ENCODE results near the gene C1QL4. TPM values are rescaled to one million over a fixed set of nuclear protein-coding genes. Genes with fewer than 3 reads are reported as not detected.

The C1QL4 gene
- total RNA-seq, 1 experiment from 2014 or later: 5.7 TPM

DNA sequence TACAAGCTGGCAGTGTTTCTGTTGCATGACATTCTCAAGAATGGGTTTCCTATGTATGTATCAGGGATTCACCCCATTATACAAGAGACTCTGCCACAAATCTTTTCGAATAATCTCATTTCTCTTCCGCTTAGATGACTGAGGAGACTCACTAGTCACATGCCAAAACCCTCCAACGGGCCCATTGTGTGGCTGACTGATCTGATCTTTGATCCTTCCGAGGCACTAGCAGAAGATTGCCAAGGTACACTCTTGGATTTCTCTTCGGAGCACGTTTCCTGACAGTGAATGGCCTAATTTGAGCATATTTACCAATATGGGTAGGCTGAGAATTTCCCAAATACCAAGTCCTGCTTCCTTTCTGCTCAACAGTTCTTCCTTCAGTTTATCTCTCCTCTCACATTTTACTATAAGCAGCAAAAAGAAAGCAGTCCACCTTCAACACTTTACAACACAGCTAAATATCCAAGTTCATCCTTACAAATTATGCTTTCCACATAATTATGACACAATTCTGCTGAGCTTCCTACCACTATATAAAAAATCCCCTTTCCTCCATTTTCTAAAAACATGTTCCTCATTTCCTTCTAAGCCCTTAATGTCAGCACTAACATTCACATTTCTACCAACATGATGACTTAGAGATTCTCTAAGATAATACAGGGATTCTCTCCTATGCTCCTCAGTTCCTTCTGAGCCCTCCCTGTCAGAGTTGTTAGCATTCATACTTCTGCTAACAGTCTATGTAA is 31.1 kb downstream of the C1QL4 start:
- DNase-seq (ENCODE audit: low read depth): no peak

DNA sequence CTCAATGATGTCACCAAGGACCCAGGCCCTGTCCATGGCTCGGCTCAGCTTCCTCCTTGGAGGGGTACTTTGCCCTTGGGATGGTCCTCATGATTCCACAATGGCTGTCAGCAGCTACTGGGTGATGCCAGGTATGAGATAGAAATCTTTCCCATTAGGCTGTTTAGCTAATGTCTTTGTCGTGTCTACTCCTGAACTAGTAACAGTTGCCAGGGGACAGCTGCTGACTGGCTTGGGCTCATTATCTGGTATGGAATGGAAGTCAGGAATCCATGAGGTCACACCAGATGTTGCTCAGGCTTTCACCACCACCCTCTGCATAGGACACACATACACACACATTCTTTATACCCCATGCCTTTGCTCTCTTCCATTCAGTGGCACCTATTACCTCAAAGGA is 32.8 kb downstream of the C1QL4 start:
- DNase-seq (ENCODE audit: low read depth): no peak

DNA sequence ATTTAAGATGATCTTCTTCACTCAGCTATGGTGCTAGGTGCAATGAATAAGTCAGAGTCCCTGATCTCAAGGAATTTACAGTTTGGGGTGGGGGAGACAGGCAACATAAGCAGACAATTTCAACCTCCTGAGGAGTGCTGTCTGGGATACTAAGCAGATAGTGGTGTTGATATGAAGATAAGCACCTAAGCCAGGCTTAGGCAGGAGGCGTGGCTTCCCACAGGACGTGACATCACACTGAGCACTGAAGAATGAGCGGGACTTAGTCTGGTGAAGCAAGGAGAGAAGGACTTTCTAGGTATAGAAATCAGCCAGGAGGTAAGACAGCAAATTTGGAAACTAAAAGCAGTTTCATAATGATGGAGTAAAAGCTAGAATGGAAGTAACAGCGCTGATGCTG is 35.2 kb downstream of the C1QL4 start:
- DNase-seq (ENCODE audit: low read depth): no peak

DNA sequence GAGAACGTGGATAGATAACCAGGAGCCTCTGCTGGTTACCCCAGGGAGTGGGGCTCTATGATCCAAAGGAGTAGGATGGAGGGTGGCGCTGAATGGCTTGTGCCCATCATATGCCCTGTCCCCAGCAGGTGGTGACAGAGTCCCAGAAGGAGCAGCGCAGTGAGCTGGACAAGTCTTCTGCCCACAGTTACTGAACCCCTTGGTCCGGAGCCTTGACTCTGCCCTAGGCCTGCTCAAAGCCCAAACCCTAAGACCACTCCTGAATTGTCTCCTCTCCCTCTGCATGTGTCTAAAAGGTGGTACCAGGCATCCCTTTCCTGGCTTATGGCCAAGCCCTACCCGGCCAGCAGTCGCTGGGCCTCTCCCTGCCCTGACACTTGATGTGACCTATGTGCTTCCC is 38.8 kb downstream of the C1QL4 start:
- DNase-seq (ENCODE audit: low read depth): no peak

DNA sequence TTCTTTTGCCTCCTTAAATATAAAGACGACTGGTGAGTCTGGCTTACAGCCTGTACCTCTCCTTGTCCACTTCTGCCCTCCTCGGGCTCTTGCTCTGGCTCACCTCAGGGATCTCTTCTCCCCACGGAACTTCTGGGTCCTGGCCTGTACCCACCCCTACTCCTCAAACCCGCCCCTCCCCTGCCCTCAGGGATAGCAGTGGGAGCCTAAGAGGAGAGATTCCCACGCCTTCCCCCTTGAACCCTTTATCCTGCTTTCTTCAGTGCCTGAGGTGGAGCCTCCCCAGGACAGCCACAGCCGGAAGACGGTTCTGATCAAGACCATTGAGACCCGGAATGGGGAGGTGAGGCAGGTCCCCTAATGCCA is 39.3 kb downstream of the C1QL4 start:
- no peak for DNase-seq (ENCODE audit: low read depth)

DNA sequence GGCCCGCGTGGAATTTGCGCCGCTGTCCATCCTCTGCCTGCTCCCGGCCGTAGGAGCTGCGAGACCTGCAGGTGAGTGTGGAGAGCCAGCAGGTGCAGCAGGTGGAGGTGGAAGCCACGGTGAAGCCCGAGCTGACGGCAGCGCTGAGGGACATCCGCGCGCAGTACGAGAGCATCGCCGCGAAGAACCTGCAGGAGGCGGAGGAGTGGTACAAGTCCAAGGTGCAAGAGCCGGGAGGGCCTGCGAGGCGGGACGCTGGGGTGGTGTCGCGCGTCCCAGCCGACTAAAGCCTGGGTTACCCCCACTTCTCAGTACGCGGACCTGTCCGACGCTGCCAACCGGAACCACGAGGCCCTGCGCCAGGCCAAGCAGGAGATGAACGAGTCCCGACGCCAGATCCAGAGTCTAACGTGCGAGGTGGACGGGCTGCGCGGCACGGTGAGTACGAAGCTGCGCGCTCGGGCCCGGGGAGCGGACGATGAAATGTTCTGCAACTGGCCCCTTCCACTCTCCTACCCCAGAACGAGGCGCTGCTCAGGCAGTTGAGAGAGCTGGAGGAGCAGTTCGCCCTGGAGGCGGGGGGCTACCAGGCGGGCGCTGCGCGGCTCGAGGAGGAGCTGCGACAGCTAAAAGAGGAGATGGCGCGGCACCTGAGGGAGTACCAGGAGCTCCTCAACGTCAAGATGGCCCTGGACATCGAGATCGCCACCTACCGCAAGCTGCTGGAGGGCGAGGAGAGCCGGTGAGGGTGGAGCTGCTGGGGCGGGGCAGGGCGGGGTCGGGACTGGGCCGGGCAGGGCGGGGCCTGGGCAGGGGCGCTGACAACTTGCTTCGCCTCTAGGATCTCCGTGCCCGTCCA is 39.9 kb downstream of the C1QL4 start:
- DNase-seq (ENCODE audit: low read depth): no peak

DNA sequence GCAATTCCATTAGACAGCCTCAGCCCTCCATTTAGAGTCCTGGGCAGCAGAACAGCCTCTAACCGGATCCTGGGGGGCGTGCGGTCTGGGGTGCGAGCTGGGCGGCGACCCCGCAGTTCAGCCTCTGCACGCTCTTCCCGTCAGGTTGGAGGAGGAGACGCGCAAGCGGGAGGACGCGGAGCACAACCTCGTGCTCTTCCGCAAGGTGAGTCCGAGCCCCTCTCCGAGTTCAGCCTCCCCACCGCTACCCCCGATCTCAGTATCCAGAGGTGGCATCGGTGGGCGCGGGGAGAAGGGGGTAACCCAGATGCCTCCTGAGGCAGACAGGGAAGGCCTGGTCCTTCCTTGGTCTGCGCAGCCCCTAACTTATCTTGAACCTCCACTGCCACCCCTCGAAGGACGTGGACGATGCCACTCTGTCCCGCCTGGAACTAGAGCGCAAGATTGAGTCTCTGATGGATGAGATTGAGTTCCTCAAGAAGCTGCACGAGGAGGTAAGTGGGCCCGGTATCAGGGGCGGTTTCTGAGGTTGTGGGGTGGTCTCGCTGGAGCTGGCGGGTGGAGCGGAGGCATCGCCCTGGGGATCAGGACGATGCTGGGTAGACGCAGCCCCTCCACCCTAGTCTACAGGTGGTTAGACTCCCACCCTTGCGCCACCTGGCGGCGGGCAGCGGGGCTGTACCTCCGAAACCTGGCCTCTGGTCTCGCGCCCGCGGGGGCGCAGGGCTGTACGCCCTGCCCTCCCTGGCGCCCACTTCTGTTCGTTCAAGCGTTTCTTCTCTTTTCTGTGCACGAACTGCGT is 40.8 kb downstream of the C1QL4 start:
- DNase-seq (ENCODE audit: low read depth): no peak

DNA sequence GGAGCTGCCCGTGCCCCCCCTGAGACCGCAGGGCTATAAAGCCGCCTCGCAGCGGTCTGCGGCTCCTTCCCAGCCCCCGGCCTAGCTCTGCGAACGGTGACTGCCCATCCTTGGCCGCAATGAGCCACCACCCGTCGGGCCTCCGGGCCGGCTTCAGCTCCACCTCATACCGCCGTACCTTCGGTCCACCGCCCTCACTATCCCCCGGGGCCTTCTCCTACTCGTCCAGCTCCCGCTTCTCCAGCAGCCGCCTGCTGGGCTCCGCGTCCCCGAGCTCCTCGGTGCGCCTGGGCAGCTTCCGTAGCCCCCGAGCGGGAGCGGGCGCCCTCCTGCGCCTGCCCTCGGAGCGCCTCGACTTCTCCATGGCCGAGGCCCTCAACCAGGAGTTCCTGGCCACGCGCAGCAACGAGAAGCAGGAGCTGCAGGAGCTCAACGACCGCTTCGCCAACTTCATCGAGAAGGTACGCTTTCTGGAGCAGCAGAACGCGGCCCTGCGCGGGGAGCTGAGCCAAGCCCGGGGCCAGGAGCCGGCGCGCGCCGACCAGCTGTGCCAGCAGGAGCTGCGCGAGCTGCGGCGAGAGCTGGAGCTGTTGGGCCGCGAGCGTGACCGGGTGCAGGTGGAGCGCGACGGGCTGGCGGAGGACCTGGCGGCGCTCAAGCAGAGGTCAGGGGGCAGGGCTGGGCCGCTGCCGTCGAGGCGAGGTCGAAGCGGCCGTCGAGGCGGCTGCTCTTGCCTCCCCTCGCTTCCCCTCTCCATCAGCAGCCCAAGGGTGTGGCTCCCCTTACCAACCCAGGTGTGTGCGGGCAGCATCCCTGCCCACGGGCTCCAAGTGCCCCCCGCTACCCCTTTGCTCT is 41.7 kb downstream of the C1QL4 start, which contains the start of gene PRPH:
Gene PRPH (plus strand): TSS at position 66 of the 855 bp plus-strand sequence. CDS start 54 bp downstream, at position 120.
- no peak for DNase-seq (ENCODE audit: low read depth)

DNA sequence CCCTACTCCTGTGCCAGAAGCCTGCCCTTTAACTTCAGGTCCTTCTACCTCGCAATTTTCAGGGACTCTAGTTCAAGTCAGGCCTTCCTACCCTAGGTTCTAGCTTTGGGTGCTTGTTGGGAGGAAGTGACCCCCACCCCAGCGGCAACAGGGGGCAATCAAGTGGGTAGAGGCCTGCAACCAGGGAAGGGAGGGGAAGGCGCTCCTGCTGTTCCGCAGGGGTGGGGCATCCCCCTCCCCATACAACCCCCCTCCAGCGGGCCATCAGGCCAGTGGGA is 42.2 kb downstream of the C1QL4 start:
- no peak for DNase-seq (ENCODE audit: low read depth)

DNA sequence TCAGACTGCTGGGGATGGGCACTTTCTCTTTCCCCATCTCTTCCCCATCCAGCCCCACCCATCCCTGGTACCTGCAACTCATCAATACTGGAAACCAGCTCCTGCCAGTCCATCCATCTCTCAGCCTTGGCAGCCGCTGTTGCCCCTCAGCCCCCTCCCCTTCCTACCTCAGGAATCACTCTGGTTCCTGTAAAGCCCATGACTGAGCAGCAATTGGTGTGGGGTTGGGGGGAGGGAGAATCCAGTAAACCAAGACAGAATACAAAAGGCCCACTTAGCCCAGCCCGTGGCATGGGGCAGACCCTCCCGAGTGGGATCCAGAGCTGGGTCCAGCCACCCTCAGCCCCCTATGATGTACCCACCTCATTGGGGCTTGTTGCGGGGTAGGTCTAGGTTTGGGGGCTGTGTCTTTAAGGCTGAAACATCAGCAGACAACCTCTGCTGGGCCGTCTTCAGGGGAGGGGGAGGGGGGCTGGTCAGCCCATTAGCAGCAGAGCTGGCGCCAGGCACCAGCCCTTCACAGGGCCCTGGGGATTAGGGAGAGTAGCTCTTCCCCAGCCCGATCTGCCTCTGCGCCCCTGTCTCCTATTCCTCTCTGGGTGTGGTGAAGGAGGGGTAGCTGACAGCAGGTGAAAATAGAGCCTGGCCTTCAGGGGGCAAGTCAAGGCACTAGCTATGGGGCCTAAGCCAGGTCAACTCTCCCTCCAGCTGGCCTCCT is 42.7 kb downstream of the C1QL4 start:
- DNase-seq (ENCODE audit: low read depth): no peak

DNA sequence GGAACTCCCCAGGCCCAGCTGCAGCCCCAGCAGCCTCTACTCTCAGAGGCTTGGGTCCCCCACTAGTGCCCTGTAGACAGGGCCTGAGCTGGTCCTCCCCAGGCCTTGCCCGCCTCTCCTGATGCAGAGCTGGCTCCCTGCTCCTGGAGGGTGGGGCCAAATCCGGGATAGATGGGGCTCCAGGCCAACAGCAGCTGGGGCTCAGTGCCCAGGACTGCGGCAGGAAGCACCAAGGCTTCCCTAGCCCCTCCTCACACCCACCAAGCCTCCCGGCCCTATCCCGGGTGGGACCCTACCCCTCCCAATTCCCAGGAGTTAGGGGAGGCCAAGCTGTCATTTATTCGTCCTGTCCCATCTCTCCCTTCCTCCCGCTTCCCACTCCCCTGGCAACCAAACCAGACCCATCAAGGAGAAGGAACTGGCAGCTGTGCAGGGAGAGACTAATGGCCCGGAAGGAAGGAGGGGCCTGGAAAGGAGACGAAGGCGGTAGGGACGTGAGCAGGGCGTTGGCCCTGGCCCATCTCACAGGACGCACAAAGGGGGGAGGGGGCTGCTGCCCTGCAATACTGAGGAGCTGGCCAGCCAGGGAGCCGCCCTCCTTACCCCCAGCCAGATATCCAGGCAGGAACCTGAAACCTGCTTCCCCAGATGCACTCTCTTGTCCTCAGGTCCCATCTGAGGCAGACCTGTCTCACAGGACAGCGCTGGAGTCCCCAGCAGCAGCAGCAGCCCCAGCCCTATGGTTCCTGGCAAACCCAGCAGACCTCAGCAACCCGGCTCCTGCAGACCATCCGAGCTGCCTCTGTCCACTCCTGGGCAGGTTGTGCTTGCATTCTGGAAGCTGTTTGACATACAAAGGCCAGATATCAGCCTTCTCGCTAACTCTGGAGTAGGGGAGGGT is 43.7 kb downstream of the C1QL4 start:
- DNase-seq (ENCODE audit: low read depth): peak; percentile 42

DNA sequence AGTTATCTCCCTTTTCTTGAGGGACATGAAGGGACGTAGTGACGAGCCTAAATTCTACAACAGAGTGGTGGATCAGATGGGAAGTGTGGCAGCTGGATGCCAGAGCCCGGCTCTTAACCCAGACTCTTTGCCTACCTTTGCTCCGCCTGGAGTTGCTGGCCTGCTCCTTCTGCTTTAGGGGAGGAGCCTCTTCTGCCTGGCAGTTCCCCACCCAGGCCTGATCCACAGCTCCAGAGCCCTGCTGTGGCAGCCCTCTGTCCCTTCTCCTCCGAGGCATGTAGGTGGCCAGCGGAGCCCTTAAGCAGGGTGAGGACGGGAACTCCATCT is 44.3 kb downstream of the C1QL4 start:
- DNase-seq (ENCODE audit: low read depth): no peak

DNA sequence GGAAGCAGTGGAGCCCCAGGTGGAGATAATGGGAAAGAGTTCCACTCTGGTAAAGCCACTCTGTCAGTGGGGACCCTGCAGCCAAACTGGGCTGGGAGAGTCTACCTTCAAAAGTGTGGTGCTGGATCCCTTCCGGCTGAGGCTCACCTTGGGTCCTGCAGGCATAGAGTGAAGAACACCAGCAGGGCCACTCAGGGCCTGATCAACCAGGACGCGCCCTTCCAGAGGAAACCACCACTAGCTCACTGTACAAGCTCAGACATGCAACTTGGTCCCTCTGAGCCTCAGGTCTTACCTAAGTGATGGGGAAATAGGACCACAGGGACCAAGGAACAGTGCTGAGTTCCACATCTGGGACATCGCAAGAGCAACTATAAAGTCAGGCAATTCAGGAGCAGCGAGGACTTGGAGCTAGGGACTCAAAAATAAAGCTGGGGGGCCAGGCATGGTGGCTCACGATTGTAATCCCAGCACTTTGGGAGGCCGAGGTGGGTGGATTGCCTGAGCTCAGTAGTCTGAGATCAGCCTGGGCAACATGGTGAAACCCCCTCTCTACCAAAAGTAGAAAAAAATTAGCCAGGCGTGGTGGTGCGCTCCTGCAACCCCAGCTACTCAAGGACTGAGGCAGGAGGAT is 47.9 kb downstream of the C1QL4 start:
- DNase-seq (ENCODE audit: low read depth): no peak

DNA sequence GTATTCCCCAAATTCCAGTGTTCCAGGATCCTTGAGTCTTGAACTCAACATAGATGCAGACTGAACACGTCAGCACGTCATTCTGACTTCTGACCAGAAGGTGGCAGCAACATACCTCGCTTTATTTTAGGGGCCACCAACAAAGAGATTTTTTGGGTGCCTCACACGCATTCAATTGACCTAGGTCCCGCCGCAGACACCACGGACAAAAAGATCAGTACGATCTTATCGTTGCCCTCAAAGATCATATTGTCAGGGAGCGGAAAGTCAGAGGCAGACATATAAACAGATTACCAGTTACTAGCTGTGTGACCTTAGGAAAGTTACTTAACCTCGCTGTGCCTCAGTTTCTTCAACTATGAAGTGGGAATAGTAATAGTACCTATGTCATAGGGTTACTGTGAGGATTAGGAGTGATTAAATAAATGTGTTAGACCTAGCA is 48.6 kb downstream of the C1QL4 start:
- peak; percentile 61 for DNase-seq (ENCODE audit: low read depth)

DNA sequence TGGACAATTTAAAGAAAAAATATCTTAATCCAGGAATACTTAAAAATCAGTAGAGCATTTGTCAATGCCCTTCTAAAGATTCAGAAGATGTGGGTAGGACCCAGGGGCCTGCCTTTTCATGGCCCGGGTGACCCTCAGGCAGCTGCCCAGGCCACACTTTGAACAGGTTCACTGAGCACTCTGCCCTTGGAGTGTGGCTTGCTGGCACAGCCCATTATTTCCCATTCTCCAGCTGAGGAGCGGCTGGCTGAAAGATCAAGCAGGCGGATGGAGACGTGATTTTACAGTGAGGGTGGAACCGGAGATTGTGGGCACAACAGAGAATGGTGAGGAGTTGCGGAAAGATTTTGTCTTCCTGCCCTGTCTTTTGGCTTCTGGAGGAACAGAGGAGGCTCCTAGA is 49.1 kb downstream of the C1QL4 start:
- no peak for DNase-seq (ENCODE audit: low read depth)

DNA sequence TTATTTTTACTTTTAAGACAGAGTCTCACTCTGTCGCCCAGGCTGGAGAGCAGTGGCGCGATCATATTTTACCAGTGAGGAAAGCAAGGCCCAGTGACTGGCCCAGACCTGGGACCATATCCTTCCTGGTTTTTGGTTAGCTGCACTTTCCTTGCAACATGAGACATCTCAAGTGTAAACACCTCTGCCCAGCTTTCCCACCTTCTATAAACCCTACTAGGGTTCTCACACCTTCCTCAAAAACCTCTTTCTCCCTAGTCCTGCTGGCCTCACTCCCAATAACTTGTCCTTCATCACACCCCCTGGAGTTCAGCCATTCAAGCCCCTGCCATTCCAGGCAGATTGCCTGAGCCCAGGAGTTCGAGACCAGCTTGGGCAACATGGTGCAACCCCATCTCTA is 52.3 kb downstream of the C1QL4 start:
- DNase-seq (ENCODE audit: low read depth): no peak

DNA sequence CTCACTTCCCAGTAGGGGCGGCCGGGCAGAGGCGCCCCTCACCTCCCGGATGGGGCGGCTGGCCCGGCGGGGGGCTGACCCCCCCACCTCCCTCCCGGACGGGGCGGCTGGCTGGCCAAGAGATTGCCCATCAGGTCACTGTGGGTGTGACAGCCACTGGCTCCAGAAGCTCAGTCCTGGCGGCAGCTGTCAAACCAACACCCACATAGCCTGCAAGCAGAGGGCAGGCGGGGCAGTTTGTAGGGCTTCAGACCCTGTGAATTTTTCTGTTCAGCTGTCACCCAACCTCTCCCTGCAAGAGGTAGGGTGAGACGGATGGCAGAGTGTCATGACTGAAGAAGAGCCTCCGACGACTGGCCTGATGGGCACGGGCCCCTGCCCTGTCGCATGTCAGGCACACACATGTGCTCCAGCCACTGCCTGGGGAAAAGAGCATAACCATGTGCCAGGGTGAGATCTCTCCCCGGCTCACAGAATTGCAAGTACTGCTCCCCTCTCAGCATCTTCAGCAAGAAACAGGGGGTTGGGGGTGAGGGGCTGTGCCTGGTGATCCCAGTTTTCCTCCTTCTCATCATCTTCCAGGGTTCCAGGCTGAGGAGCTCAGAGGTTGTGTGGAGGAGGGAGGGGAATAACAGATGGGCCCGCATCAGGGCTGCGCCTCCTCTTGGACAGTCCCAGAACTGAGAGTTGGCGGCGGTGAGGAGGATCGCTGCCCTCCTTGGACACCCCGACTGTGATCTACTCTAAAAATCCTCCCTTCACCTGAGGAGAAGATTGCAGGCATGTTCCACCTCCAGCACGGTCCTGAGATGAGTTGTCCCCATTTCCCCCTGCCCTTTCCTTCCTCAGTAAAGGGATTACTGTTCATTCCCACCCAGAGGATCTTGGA is 53.2 kb downstream of the C1QL4 start:
- no peak for DNase-seq (ENCODE audit: low read depth)
